SK-N-SH treated with all-trans-retinoic acid at 6 μM for 48 hours (cell line): ENCODE results near the gene SEMA4C.

Experiments used
- ATAC-seq: fragments of 200-7000 bp; cut with Tn5 transposase; 3 replicates; pipeline ENCODE4 v1.9.1; 2020; ENCODE audit warnings: mild to moderate bottlenecking, moderate library complexity
- ARNTL ChIP-seq: fragments of 450-650 bp; formaldehyde crosslinking; IDR thresholded peaks from 2 replicates; pipeline ENCODE4 v1.5.0; 2020; ENCODE audit warnings: low read depth, mild to moderate bottlenecking, moderate library complexity, borderline replicate concordance
- BACH2 ChIP-seq: fragments of 250-450 bp; sonication (Bioruptor Pico); IDR thresholded peaks from 2 replicates; pipeline ENCODE4 v1.9.0; 2021; ENCODE audit warnings: mild to moderate bottlenecking, borderline replicate concordance
- CREB5 ChIP-seq: fragments of 250-450 bp; sonication (Bioruptor Pico); IDR thresholded peaks from 2 replicates; pipeline ENCODE4 v1.5.1; 2020; ENCODE audit warnings: low read depth, mild to moderate bottlenecking, moderate library complexity
- CSDC2 ChIP-seq: fragments of 250-450 bp; sonication (Bioruptor Pico); IDR thresholded peaks from 2 replicates; pipeline ENCODE4 v1.5.0; 2020; ENCODE audit warnings: mild to moderate bottlenecking, moderate library complexity
- CSRNP3 ChIP-seq: fragments of 250-450 bp; sonication (Bioruptor Pico); IDR thresholded peaks from 2 replicates; pipeline ENCODE4 v1.5.1; 2021; ENCODE audit warnings: mild to moderate bottlenecking, moderate library complexity
- ESRRG ChIP-seq: fragments of 250-450 bp; sonication (Bioruptor Pico); IDR thresholded peaks from 2 replicates; pipeline ENCODE4 v1.6.1; 2021; ENCODE audit warnings: mild to moderate bottlenecking
- GLIS3 ChIP-seq: fragments of 250-450 bp; sonication (Bioruptor Pico); IDR thresholded peaks from 2 replicates; pipeline ENCODE4 v1.5.0; 2020; ENCODE audit warnings: mild to moderate bottlenecking, moderate library complexity
- ISL1 ChIP-seq: fragments of 250-450 bp; sonication (Bioruptor Pico); IDR thresholded peaks from 2 replicates; pipeline ENCODE4 v2.1.2; 2022; ENCODE audit warnings: mild to moderate bottlenecking, moderate library complexity
- OSR1 ChIP-seq: fragments of 250-450 bp; sonication (Bioruptor Pico); IDR thresholded peaks from 2 replicates; pipeline ENCODE4 v1.8.0; 2022; ENCODE audit warnings: moderate library complexity, mild to moderate bottlenecking, inconsistent platforms
- PATZ1 ChIP-seq: fragments of 250-450 bp; sonication (Bioruptor Pico); IDR thresholded peaks from 2 replicates; pipeline ENCODE4 v1.8.0; 2020; ENCODE audit warnings: mild to moderate bottlenecking, moderate library complexity, borderline replicate concordance
- POU6F1 ChIP-seq: fragments of 250-450 bp; sonication (Bioruptor Pico); IDR thresholded peaks from 2 replicates; pipeline ENCODE4 v1.8.0; 2021; ENCODE audit warnings: low read depth, mild to moderate bottlenecking, moderate library complexity, borderline replicate concordance
- PPARA ChIP-seq: fragments of 250-450 bp; sonication (Bioruptor Pico); IDR thresholded peaks from 2 replicates; pipeline ENCODE4 v1.5.0; 2020; ENCODE audit warnings: mild to moderate bottlenecking, borderline replicate concordance
- RARB ChIP-seq: fragments of 250-450 bp; sonication (Bioruptor Pico); IDR thresholded peaks from 2 replicates; pipeline ENCODE4 v1.8.0; 2021; ENCODE audit warnings: mild to moderate bottlenecking, moderate library complexity
- TCF4 ChIP-seq: fragments of 250-450 bp; sonication (Bioruptor Pico); IDR thresholded peaks from 2 replicates; pipeline ENCODE4 v1.8.0; 2021; ENCODE audit warnings: mild to moderate bottlenecking, moderate library complexity, borderline replicate concordance
- TOX ChIP-seq: fragments of 250-450 bp; sonication (Bioruptor Pico); IDR thresholded peaks from 2 replicates; pipeline ENCODE4 v1.8.0; 2021; ENCODE audit warnings: mild to moderate bottlenecking, moderate library complexity, borderline replicate concordance
- ZC3H10 ChIP-seq: fragments of 250-450 bp; sonication (Bioruptor Pico); IDR thresholded peaks from 2 replicates; pipeline ENCODE4 v1.5.1; 2021; ENCODE audit warnings: mild to moderate bottlenecking, moderate library complexity
- ZFP3 ChIP-seq: fragments of 250-450 bp; sonication (Bioruptor Pico); IDR thresholded peaks from 2 replicates; pipeline ENCODE4 v1.5.0; 2020; ENCODE audit warnings: mild to moderate bottlenecking, moderate library complexity
- ZFP30 ChIP-seq: fragments of 450-650 bp; formaldehyde crosslinking; IDR thresholded peaks from 2 replicates; pipeline ENCODE4 v1.5.0; 2022; ENCODE audit warnings: mild to moderate bottlenecking, moderate library complexity
- ZNF565 ChIP-seq: fragments of 450-650 bp; formaldehyde crosslinking; conservative IDR thresholded peaks from 2 replicates; pipeline ENCODE4 v1.5.0; 2020; ENCODE audit warnings: low read depth, mild to moderate bottlenecking, moderate library complexity
- ZNF70 ChIP-seq: fragments of 450-650 bp; formaldehyde crosslinking; IDR thresholded peaks from 2 replicates; pipeline ENCODE4 v1.5.0; 2020; ENCODE audit warnings: mild to moderate bottlenecking, moderate library complexity
- ZNF8 ChIP-seq: fragments of 450-650 bp; formaldehyde crosslinking; IDR thresholded peaks from 2 replicates; pipeline ENCODE4 v1.5.0; 2020; ENCODE audit warnings: mild to moderate bottlenecking, moderate library complexity

The SEMA4C gene

GRCh38 chr2:96813656-96814055, 56.2 kb downstream of the SEMA4C start:
- no peak for TF ChIP-seq GLIS3 (CRISPR knock-in tag)
- no peak for TF ChIP-seq PPARA (CRISPR knock-in tag)
- TF ChIP-seq CREB5 (CRISPR knock-in tag) = no peak
- no peak for TF ChIP-seq CSDC2
- no peak for TF ChIP-seq ZFP3 (CRISPR knock-in tag)
- TF ChIP-seq TOX (CRISPR knock-in tag) = no peak
- no peak for TF ChIP-seq POU6F1 (CRISPR knock-in tag)
- TF ChIP-seq TCF4 (CRISPR knock-in tag) = no peak
- no peak for ATAC-seq

- TF ChIP-seq ARNTL (CRISPR knock-in tag) = no peak
- no peak for TF ChIP-seq BACH2
- no peak for TF ChIP-seq ISL1 (CRISPR knock-in tag)
- no peak for TF ChIP-seq ZC3H10 (CRISPR knock-in tag)
- no peak for TF ChIP-seq CSRNP3
- no peak for TF ChIP-seq ZFP30
- no peak for TF ChIP-seq PPARA (CRISPR knock-in tag)
- no peak for TF ChIP-seq ZFP3 (CRISPR knock-in tag)
- TF ChIP-seq CREB5 (CRISPR knock-in tag) = no peak
- TF ChIP-seq CSDC2 = no peak
- no peak for TF ChIP-seq ZNF70 (CRISPR knock-in tag)
- TF ChIP-seq ZNF8 (CRISPR knock-in tag) = no peak
- TF ChIP-seq, all 23 proteins: peak for 0
Observed at GRCh38 chr2:96811917-96812316, 58.0 kb downstream of the SEMA4C start.

GRCh38 chr2:96810783-96811192, 59.1 kb downstream of the SEMA4C start:
- no peak for ATAC-seq
- TF ChIP-seq GLIS3 (CRISPR knock-in tag) = no peak
- no peak for TF ChIP-seq ZNF8 (CRISPR knock-in tag)
- no peak for TF ChIP-seq PATZ1
- TF ChIP-seq ZNF70 (CRISPR knock-in tag) = no peak
- no peak for TF ChIP-seq ZC3H10 (CRISPR knock-in tag)
- no peak for TF ChIP-seq ZFP30
- TF ChIP-seq RARB (CRISPR knock-in tag) = no peak
- TF ChIP-seq ZNF565 = no peak
- TF ChIP-seq POU6F1 (CRISPR knock-in tag) = no peak
- no peak for TF ChIP-seq BACH2
- no peak for TF ChIP-seq CSRNP3
- TF ChIP-seq OSR1 = no peak
- no peak for TF ChIP-seq TOX (CRISPR knock-in tag)
- TF ChIP-seq PPARA (CRISPR knock-in tag) = no peak
- TF ChIP-seq ESRRG (CRISPR knock-in tag) = no peak
- TF ChIP-seq CSDC2 = no peak
- no peak for TF ChIP-seq ARNTL (CRISPR knock-in tag)

More at GRCh38 chr2:96811917-96812316, 58.0 kb downstream of the SEMA4C start:
- ATAC-seq = no peak
